ENCODE results near the gene ANP32A.

GRCh38 chr15:68816158-68816557, 4.5 kb downstream of the ANP32A start:
- no peak for TF ChIP-seq CTCF (IDR thresholded peaks at IDR 0.05)
- TF ChIP-seq POLR2A (IDR thresholded peaks at IDR 0.05): no peak
- no peak for TF ChIP-seq EP300 (IDR thresholded peaks at IDR 0.05)
